ENCODE measurements around the gene SNED1. TPM values are rescaled to one million over a fixed set of nuclear protein-coding genes. Genes with fewer than 3 reads are reported as not detected.
A peak's percentile ranks its signal among the peaks of the same experiment; 100 is the strongest.

Gene SNED1
- total RNA-seq, 1 donor from 2014 or later = 4.7 TPM

- Histone ChIP-seq H3K27ac (ENCODE audit: low read depth, low read length) (no peak overlapping the region), H3K4me1 (ENCODE audit: control insufficient read depth in 3 of 3, insufficient read depth in 3 of 3, low read length in 3 of 3) (peaks cover 10 to 27% (median 13%) of the 10 kb centered on the region in 3 donors)
Observed at GRCh38 chr2:240960971-240961876, 37.2 kb upstream of the SNED1 start.

GRCh38 chr2:240961910-240962299 lies 36.5 kb upstream of the SNED1 start:
- peaks cover 10 to 27% (median 13%) of the 10 kb centered on the region in 3 donors for H3K4me1 ChIP-seq (ENCODE audit: control insufficient read depth in 3 of 3, insufficient read depth in 3 of 3, low read length in 3 of 3)

More at GRCh38 chr2:240960971-240961876, 37.2 kb upstream of the SNED1 start:
- Histone ChIP-seq H3K27me3 (ENCODE audit: control insufficient read depth in 3 of 3, insufficient read depth in 3 of 3, low read length in 3 of 3) (peaks cover 0 to 3% (median 0%) of the 10 kb centered on the region in 3 donors), H3K4me3 (ENCODE audit: low read length in 3 of 3) (peak overlapping the region in 1 of 3 donors; percentile 35), H3K9ac (ENCODE audit: low read depth in 1 of 3, low read length in 3 of 3) (no peak overlapping the region), H3K36me3 (ENCODE audit: control insufficient read depth in 3 of 3, insufficient read depth in 3 of 3, low read length in 3 of 3) (no peaks in the 10 kb centered on the region), H3K9me3 (ENCODE audit: control insufficient read depth in 3 of 3, low read length in 3 of 3) (no peaks in the 10 kb centered on the region)

GRCh38 chr2:240962300-240963064 lies 35.9 kb upstream of the SNED1 start:
- Histone ChIP-seq H3K36me3 (ENCODE audit: control insufficient read depth in 3 of 3, insufficient read depth in 3 of 3, low read length in 3 of 3) (no peaks in the 10 kb centered on the region), H3K4me3 (ENCODE audit: low read length in 3 of 3) (no peak overlapping the region), H3K9ac (ENCODE audit: low read depth in 1 of 3, low read length in 3 of 3) (no peak overlapping the region), H3K27ac (ENCODE audit: low read depth, low read length) (peak overlapping the region; percentile 54), H3K4me1 (ENCODE audit: control insufficient read depth in 3 of 3, insufficient read depth in 3 of 3, low read length in 3 of 3) (peaks cover 10 to 27% (median 13%) of the 10 kb centered on the region in 3 donors), H3K9me3 (ENCODE audit: control insufficient read depth in 3 of 3, low read length in 3 of 3) (no peaks in the 10 kb centered on the region), H3K27me3 (ENCODE audit: control insufficient read depth in 3 of 3, insufficient read depth in 3 of 3, low read length in 3 of 3) (peaks cover 0 to 3% (median 0%) of the 10 kb centered on the region in 3 donors)

More at GRCh38 chr2:240961910-240962299, 36.5 kb upstream of the SNED1 start:
- no peak overlapping the region for H3K4me3 ChIP-seq (ENCODE audit: low read length in 3 of 3)
- H3K36me3 ChIP-seq (ENCODE audit: control insufficient read depth in 3 of 3, insufficient read depth in 3 of 3, low read length in 3 of 3) = no peaks in the 10 kb centered on the region
- H3K9me3 ChIP-seq (ENCODE audit: control insufficient read depth in 3 of 3, low read length in 3 of 3) = no peaks in the 10 kb centered on the region
- H3K27ac ChIP-seq (ENCODE audit: low read depth, low read length) = no peak overlapping the region
- peaks cover 0 to 3% (median 0%) of the 10 kb centered on the region in 3 donors for H3K27me3 ChIP-seq (ENCODE audit: control insufficient read depth in 3 of 3, insufficient read depth in 3 of 3, low read length in 3 of 3)
- no peak overlapping the region for H3K9ac ChIP-seq (ENCODE audit: low read depth in 1 of 3, low read length in 3 of 3)

GRCh38 chr2:240963065-240963867 lies 35.2 kb upstream of the SNED1 start:
- H3K27me3 ChIP-seq (ENCODE audit: control insufficient read depth in 3 of 3, insufficient read depth in 3 of 3, low read length in 3 of 3) = peaks cover 0 to 3% (median 0%) of the 10 kb centered on the region in 3 donors
- H3K4me1 ChIP-seq (ENCODE audit: control insufficient read depth in 3 of 3, insufficient read depth in 3 of 3, low read length in 3 of 3) = peaks cover 10 to 24% (median 13%) of the 10 kb centered on the region in 3 donors
- no peaks in the 10 kb centered on the region for H3K36me3 ChIP-seq (ENCODE audit: control insufficient read depth in 3 of 3, insufficient read depth in 3 of 3, low read length in 3 of 3)
- H3K27ac ChIP-seq (ENCODE audit: low read depth, low read length) = peak overlapping the region; percentile 54
- no peaks in the 10 kb centered on the region for H3K9me3 ChIP-seq (ENCODE audit: control insufficient read depth in 3 of 3, low read length in 3 of 3)
- H3K4me3 ChIP-seq (ENCODE audit: low read length in 3 of 3) = no peak overlapping the region
- no peak overlapping the region for H3K9ac ChIP-seq (ENCODE audit: low read depth in 1 of 3, low read length in 3 of 3)

- no peaks in the 10 kb centered on the region for H3K9me3 ChIP-seq (ENCODE audit: control insufficient read depth in 3 of 3, low read length in 3 of 3)
- H3K9ac ChIP-seq (ENCODE audit: low read depth in 1 of 3, low read length in 3 of 3) = no peak overlapping the region
- H3K27me3 ChIP-seq (ENCODE audit: control insufficient read depth in 3 of 3, insufficient read depth in 3 of 3, low read length in 3 of 3) = peaks cover 0 to 3% (median 0%) of the 10 kb centered on the region in 3 donors
- peaks cover 10 to 23% (median 13%) of the 10 kb centered on the region in 3 donors for H3K4me1 ChIP-seq (ENCODE audit: control insufficient read depth in 3 of 3, insufficient read depth in 3 of 3, low read length in 3 of 3)
- no peaks in the 10 kb centered on the region for H3K36me3 ChIP-seq (ENCODE audit: control insufficient read depth in 3 of 3, insufficient read depth in 3 of 3, low read length in 3 of 3)
- no peak overlapping the region for H3K27ac ChIP-seq (ENCODE audit: low read depth, low read length)
- no peak overlapping the region for H3K4me3 ChIP-seq (ENCODE audit: low read length in 3 of 3)
Observed at GRCh38 chr2:240963868-240964703, 34.3 kb upstream of the SNED1 start.

GRCh38 chr2:240964704-240965295 lies 33.6 kb upstream of the SNED1 start:
- Histone ChIP-seq H3K9ac (ENCODE audit: low read depth in 1 of 3, low read length in 3 of 3) (no peak overlapping the region), H3K27ac (ENCODE audit: low read depth, low read length) (no peak overlapping the region), H3K4me1 (ENCODE audit: control insufficient read depth in 3 of 3, insufficient read depth in 3 of 3, low read length in 3 of 3) (peaks cover 10 to 23% (median 13%) of the 10 kb centered on the region in 3 donors)

GRCh38 chr2:240965296-240965904 lies 33.0 kb upstream of the SNED1 start:
- no peaks in the 10 kb centered on the region for H3K9me3 ChIP-seq (ENCODE audit: control insufficient read depth in 3 of 3, low read length in 3 of 3)
- no peaks in the 10 kb centered on the region for H3K27me3 ChIP-seq (ENCODE audit: control insufficient read depth in 3 of 3, insufficient read depth in 3 of 3, low read length in 3 of 3)
- no peak overlapping the region for H3K9ac ChIP-seq (ENCODE audit: low read depth in 1 of 3, low read length in 3 of 3)
- H3K4me3 ChIP-seq (ENCODE audit: low read length in 3 of 3) = no peak overlapping the region
- no peak overlapping the region for H3K27ac ChIP-seq (ENCODE audit: low read depth, low read length)
- peaks cover 10 to 21% (median 13%) of the 10 kb centered on the region in 3 donors for H3K4me1 ChIP-seq (ENCODE audit: control insufficient read depth in 3 of 3, insufficient read depth in 3 of 3, low read length in 3 of 3)
- no peaks in the 10 kb centered on the region for H3K36me3 ChIP-seq (ENCODE audit: control insufficient read depth in 3 of 3, insufficient read depth in 3 of 3, low read length in 3 of 3)

More at GRCh38 chr2:240964704-240965295, 33.6 kb upstream of the SNED1 start:
- H3K27me3 ChIP-seq (ENCODE audit: control insufficient read depth in 3 of 3, insufficient read depth in 3 of 3, low read length in 3 of 3) = peaks cover 0 to 3% (median 0%) of the 10 kb centered on the region in 3 donors
- H3K4me3 ChIP-seq (ENCODE audit: low read length in 3 of 3) = no peak overlapping the region
- H3K9me3 ChIP-seq (ENCODE audit: control insufficient read depth in 3 of 3, low read length in 3 of 3) = no peaks in the 10 kb centered on the region
- no peaks in the 10 kb centered on the region for H3K36me3 ChIP-seq (ENCODE audit: control insufficient read depth in 3 of 3, insufficient read depth in 3 of 3, low read length in 3 of 3)

GRCh38 chr2:240965905-240966456 lies 32.4 kb upstream of the SNED1 start:
- H3K4me1 ChIP-seq (ENCODE audit: control insufficient read depth in 3 of 3, insufficient read depth in 3 of 3, low read length in 3 of 3) = peaks cover 8 to 17% (median 12%) of the 10 kb centered on the region in 3 donors
- peaks cover 0 to under 1% (median 0%) of the 10 kb centered on the region in 3 donors for H3K27me3 ChIP-seq (ENCODE audit: control insufficient read depth in 3 of 3, insufficient read depth in 3 of 3, low read length in 3 of 3)
- no peak overlapping the region for H3K9ac ChIP-seq (ENCODE audit: low read depth in 1 of 3, low read length in 3 of 3)
- H3K9me3 ChIP-seq (ENCODE audit: control insufficient read depth in 3 of 3, low read length in 3 of 3) = no peaks in the 10 kb centered on the region
- H3K27ac ChIP-seq (ENCODE audit: low read depth, low read length) = no peak overlapping the region
- H3K36me3 ChIP-seq (ENCODE audit: control insufficient read depth in 3 of 3, insufficient read depth in 3 of 3, low read length in 3 of 3) = no peaks in the 10 kb centered on the region
- H3K4me3 ChIP-seq (ENCODE audit: low read length in 3 of 3) = no peak overlapping the region
